HG02840 (cell line): Measurements from ENCODE around the gene TIFAB.

Source experiments
- ATAC-seq: cut with Tn5 transposase; IDR thresholded peaks from one replicate; pipeline ENCODE4 v1.9.1; 2021; ENCODE audit warnings: mild to moderate bottlenecking, moderate library complexity, moderate number of reproducible peaks; ENCODE audit not compliant: unreplicated experiment, low FRiP score

The TIFAB gene

DNA sequence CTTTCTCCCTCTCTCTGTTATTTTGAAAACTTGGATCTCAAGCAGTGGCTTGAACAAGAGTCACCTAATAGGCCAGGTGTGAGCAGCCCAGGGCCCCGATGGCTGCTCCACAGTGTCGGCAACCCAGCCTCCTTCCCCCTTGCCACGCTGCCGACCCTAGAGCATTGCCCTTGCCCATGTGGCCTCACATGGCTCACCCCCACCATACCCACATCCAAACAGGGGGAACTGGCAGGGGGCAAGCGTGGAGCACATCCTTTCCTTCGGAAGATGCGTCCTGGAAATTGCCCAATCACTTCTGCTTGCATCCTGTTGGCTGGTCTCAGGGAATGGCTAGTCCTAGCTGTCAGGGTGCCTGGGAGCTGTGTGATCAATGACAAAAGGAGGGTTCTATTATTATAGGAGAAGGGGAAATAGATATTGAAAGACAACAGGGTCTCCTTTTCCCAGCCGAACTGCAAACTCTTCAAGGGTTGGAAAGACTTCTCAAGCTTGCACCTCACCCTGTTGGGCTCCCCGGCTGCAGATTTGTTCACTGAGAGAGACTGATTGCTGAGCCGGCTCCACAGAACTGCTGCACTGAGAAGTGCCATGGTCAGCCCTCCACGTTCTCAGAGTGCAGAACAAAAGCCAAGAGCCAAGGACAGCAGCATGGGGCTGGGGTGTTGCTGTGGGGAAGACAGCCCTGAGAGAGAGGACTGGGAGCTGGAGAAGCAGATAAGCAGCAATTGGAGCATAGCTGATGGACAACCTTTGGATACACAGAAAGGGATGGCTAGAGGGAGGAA, 8.3 kb upstream of the TIFAB start:
- no peak for ATAC-seq

DNA sequence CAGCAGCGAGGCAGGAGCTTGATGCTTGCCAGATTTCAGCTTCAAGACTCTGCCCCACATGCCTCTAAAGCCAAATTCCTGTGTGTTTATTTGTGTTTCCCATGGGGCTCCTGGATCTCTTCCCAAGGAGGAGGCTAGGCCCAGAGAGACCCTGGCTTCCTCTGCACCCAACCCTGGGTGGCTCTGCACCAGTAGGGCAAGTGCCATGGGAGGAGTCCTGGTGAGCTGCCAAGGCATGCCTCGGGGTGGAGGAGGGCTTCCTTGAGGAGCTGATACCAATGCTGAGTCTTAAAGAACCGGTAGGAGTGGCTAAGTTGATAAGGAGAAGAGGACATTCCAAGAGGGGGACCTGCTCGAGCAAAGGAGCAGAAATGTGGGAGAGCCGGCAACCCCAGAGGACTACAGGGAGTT, 6.8 kb upstream of the TIFAB start:
- no peak for ATAC-seq

DNA sequence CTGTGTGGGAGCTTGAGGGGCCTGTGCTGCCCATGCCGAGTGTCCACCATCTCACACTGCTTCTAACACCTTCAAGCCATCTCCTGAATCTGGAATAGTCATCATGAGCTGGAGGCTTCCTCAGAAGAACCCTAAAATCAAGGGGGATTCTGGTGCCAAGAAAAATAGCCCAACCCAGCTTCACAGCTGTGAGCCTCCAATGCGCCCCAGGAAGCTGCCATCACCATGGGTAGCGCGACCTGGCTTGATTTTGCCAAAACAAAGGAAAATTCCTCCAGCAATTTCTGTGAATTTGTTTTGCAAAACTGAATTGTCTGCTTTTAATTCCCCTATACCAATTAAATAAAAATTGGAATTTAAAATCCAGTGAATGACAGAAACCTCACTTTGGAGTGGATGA, 6.2 kb upstream of the TIFAB start:
- no peak for ATAC-seq

DNA sequence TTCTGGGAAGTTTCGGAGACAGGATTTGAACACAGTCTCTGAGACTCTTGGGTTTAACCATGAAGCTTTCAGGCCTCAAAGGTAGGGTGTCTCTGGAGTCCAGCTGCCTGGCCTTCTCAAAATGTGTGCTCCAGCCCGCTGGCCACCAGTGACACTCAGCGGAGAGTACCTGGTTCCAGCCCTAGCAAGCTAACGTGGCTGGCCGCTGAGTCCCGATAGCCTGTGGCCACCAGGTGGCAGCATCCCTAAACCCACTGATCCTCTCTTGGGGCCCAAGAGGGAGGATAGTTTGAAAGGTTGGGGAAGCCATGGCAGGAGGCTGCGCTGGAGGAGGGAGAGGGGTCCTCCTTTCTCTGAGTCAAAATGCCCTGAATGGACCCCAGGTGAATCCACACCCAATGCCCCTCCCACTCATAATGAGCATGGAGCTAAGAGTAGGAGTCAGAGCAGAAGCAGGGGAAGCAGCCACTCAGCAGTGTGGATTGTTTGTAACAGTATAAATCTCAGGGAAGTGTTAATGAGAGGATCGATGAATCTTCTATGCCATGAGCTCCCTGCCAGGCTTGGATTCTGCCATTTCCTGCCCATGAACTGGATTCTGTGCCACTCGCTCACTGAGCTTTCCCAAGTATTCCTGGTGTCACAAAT, 5.4 kb upstream of the TIFAB start:
- peak; percentile 51 for ATAC-seq

DNA sequence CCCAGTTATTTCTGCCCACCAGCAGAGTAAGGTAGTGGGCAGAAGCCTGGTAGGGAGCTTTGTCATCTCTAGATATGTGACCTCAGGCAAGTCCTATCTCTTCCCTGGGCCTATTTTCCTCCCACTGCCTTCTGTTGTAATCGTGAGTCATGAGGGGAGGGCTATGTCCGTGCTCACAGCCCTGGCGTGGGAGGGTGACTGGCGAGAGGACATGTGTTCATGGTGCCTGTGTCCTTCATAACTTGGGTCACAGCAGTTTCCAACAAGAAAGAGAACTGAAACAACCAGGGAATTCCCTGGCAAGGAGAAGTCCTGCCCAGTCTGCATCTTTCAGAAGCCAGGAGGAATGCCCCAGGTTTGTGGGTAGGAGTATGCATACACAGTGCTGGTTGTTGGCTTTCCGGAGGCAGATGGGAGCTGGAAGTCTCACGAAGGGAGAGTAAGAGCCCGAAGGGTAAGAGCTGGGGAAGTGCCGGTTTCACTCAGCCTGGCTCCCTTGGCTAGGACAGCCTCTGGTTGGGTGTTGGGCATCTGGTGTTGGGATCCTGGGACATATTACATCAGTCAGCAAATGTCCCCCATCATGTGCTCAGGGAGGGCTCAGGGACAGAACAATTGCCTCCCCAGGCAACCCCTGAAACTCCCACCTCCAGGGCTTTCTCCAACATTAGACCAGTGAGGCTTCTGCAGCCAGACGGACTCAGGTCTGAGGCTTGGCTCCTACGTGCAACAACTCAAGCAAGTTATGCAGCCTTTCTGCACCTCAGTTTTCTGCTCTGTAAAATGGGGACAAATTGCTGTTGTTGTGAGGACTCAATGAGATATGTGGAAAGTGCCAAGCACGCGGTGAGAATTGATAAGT, 4.3 kb upstream of the TIFAB start:
- peak; percentile 52 for ATAC-seq

DNA sequence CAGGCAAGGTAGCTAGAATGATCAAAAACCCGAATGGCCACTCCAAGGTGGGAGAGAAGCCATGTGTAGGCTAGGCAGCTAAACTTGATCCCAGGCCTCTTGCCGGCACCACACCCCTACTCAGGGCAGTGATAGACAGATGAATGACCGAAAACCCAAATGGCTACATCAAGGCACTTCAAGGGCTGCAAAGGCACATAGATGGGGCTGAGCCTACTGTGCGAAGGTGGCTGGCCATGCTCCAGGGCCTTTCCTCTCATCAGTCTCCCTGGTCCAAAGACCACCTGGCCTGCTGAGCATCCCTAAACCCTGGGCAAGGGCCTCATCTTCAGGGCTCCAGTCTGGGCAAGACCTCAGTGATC, 3.7 kb upstream of the TIFAB start:
- no peak for ATAC-seq

DNA sequence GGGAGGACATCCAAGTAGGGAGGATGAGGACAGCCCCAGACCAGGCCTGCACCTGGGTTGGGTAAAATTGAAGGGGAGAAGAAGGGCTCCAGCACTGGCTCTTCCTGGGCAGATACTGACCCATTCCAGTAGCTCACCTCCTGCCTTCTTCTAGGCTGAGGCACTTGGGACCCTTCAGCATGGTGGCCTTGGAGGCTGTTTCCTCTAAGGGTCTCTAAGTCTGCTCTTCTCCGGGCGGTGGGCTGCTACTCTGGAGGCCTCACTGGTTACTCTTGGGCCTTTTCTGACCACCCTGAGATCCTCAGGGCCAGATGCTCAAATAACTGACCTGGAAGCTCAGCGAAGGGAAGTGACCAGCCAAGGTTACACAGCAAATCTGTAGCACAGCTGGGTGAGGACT, 2.8 kb upstream of the TIFAB start:
- no peak for ATAC-seq

DNA sequence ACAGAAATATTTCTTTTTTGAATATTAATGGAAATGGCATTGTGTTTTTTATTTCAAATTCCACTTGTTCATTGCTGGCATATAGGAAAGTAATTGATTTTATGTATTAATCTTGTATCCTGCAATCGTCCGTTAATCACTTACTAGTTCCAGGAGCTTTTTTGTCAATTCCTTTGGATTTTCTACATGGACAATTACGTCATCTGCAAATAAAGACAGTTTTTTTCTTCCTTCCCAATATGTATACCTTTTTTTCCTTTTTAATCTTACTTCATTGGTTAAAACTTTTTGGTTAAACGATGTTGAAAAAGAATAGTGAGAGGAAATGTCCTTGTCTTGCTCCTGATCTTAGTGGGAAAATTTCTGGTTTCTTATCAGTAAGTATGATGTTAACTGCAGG, 1.5 kb upstream of the TIFAB start:
- ATAC-seq: no peak

DNA sequence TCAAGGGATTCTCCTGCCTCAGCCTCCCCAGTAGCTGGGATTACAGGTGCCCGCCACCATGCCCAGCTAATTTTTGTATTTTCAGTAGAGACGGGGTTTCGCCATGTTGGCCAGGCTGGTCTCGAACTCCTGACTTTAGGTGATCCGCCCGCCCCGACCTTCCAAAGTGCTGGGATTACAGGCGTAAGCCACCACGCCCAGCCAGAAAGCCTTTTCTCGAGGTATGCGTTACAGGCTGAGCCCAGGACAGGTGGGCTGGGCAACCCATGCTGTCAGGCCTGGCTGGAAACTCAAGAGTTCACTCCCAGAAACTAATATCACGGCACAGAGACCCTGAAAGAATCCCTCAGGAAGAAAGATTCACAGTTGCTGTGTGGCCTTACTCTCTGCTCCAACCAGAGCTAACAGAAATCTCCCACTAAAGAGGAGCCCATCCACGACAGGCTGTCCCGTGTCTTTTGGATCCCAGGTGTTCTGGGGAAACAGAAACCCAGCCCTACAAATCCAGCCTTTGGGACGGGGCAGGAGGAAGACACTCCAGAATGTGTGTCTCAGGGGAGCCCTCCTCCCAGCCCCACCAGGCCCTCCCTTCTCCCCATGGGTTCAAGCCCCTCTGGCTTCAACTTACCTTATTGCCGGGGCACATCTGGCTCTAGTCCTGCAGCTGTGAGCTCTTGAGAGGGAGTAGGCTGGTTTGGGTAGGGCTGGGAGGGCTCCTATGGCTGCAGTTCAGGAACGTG, 400 bp downstream of the TIFAB start:
- no peak for ATAC-seq

DNA sequence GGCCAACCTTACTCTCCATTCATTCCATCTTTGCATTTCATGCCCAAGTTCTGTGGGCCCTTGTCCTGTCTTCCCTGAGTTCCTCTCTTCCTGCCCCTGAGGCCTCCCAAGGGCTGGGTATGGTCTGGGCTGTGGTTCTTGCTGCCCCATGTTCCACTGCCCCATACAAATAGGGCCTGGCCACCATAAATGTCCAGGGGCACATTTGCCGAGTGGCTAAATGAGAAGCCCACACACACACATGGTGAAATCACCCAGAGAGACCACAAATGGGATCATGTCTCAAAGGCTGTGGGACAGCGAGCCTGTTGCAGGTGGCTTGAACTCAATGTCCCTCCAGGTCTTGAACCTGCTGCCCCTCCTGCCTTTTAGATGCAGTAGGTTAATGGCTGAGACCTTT, 1.2 kb downstream of the TIFAB start:
- ATAC-seq: no peak

DNA sequence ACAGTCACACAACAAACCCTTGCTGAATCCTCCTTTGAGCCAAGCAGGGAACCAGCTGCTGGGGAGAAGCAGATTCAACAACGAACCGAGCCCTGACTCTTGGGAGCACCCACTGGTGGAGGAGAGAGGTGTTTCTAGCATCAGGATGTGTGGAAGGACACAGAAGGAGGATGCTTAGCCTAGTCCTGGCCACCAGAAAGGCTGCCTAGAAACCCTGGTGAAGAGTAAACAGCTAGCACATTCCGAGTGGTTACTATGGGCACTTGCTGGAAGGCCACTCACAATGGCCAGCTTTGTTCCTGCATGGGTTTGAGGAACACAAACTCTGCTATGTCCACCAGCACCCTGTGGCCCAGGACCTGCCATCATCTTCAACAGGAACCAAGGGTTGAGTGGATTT, 1.8 kb downstream of the TIFAB start:
- no peak for ATAC-seq

DNA sequence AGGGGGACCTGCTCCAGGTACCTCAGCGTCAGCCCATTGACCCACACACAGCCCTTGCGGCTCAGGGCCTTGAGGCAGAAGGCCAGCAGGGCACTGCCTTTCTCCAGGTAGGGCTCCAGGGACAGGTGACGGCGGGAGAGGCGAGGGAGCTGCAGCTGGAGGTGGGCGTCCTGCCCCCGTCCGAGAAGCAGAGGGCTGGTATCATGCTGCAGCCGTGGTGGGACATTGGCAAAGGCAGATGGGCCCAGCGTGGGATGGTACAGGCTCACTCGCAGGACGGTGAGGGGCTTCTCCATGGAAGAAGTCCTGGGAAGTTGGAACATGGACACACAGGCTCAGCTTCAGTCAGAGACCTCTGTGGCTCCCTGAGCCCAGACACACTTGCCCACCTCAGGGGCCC, 2.5 kb downstream of the TIFAB start:
- ATAC-seq: no peak

DNA sequence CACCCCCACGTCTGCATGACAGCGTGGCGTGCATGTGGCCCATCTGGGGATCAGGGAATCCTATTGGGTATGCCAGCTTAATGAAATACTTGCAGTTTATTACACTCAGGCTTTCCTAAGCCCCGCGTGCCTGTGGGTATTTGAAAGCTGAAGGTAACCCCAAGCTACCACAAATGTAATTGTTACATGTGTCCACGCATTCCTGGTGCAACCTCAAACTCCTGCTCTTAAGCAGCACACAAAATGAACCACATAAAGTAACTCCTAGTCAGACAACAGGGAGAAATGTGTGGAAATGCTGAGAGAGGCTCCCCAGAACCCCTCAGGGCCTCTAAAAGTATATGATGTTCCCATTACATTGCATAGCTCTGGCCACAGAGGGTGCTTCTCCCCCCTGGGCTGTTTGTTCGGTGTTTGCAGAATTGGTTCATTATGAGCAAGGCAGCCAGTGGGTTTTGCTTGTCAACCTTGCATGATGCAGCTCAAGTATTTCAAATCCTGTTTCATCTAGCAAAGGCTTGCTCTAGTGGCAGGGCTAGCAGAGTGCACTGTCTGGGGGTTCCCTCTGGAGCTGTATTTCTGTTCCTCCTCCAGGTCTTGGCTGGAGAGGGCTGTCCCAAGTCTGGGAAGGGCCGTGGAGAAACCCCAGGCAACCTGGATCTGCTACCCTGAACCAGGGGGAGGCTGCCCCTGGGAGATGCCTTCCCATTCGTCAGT, 3.2 kb downstream of the TIFAB start:
- ATAC-seq: no peak

DNA sequence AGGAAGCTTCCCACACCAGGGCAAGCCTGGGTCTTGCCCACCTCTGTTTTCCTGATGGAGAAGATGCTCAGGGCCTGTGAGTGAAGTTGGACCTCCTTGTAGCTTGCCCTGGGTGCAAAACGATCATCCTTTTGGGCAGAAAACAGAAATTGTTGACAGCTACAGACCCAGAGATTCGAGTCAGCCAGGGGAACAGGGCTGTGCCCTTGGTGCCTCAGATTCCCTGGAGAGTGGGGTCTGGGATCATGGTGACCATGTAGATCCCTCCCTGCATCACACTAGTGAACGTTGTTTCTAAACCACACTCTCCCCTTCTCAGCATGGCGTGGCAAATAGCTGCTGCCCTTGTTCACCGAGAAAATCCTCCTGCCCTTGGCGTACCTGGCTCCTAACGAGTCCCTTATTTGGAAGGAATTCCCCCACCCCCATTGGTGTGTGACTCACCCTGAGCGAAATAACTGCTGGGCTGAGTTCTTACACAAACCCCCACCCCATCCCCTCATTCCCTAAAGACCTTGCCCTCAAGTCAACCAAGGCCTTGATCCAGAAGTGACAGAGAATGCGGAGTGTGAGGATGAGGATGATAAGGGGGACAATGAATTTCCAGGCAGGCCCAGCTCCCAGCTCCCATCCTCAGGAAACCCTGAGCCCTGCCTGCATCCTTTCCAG, 3.9 kb downstream of the TIFAB start:
- no peak for ATAC-seq

DNA sequence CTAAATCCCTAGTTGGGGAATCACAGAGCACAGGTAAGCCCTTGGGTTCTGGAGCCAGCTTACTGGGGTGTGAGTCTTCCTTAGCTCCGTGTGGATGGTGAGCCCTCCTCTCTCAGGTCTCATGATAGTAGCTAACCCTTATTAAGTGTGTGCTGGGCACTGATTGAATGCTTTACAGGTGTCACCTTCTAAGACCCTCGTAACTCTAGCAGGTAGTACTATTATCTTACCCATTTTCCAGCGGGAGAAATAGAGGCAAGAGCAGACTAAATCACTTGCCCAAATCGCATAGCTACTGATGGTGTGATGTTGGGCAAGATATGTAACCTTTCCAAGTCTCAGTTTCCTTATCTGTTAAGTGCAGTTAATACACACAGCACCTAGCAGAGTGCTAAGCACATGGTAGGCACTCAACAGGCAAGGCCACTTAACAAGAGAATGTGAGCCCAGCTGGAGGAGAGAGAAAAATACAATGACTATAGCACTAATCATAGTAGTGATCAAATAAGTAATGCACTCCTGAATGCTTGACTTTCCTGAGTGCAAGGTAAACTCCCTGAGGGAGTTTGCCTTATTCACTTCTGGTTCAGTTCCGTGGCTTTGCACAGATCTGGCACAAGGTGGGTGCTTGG, 4.7 kb downstream of the TIFAB start, which contains the start of gene DCANP1:
DCANP1 (minus strand) TSS at position 51 of the 632 bp plus-strand sequence. CDS start 240 bp downstream, outside the sequence.
- ATAC-seq: no peak

DNA sequence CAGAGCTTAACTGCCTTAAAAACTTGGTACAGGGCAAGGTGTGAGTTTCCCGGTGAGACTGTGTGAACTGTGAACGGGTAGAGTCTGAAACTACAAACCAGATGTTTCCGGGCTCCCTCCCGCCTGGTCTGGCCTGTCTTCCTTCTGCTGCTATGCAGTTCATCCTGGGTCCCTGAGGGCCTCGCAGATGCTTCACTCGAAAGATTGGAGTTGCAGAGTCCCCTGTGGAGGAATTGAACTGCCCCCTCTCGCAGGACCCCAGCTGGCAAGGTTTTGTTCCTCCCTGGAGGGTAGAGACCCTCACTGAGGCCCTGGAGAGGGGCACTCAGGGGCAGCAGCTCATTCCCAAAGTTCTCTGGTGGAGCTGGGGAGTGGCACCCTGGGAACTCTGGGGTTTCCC, 5.5 kb downstream of the TIFAB start:
- ATAC-seq: no peak

DNA sequence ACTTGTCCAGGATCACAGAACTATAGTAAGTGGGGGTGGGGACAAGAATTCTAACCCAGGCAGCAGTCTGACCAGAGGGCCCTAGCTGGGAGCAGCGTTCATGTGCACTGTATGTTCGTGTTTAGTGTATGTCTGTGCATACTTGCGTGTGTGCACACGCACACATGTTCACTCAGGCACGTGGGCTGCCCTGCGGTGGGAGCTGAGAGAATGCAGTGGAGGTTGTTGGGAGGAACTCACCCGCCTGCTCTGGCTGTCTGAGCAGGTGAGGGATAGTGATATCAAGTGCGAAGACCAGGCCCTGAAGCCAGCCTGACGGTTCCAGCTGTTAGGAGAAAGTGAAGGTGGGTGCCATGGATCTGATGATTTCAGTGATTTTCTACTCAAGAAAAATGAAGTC, 5.9 kb downstream of the TIFAB start:
- no peak for ATAC-seq

DNA sequence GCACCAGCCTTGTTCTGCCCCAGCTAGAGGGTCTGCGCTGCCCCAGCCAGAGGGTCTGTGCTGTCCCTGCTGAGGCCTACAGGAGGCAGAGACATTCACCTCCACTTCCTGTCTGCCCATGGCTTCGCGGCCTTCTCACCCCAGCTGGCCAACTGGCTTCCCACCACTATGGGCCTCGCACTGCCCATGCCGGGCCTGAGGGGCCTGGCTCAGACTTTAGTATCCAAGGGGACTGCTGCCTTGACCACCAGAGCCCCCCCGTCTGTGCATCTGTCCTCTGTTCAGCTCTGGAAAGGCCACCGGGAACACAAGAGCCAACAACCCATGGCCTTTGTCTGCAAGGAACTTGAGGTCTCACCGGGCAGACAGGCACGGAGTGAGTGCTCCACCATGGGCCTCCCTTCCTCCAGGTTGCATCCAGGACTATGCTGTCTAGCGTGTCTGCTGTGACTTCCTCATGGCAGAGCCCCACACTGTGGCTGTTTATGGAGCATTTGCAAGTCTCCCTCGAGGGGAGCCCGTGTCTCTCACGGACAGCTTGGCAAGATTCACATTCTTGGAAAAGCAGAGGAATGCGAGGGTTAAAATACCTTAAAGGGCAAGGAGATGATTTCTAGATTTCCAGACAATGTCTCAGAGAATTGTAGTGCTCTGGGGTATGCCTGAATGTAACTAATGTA, 6.7 kb downstream of the TIFAB start:
- ATAC-seq: no peak
